ENCODE measurements around the gene RCC2.
"Not testable (repeated sequence)": the region's sequence is repeated elsewhere in the genome, so short reads cannot be mapped to it uniquely, and the experiment has no call there.

RCC2 gene

DNA sequence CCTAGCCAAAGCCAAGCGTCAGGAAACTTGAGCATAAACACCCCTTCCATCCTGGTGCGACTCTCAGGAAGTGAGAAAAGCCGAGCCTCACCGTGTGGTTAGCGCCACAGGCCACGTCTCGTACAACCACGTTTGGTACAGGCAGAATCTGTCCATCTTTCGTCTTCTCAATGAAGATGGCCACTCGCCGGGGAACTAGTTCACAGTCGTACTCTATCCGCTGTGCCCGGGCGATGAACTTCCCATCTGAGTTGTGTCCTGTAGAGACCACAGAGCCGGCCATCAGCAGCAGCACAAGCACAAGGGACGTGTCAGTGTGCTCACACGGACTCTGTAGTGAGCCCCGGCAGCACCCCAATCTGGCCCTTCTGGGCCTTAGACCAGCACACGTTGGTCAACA, 23.1 kb downstream of the RCC2 start:
- no peak overlapping the region for H3K4me3 ChIP-seq (ENCODE audit: low read length)
- TF ChIP-seq ZNF274 (IDR thresholded peaks at IDR 0.05; ENCODE audit: low read depth, low read length): no peak

DNA sequence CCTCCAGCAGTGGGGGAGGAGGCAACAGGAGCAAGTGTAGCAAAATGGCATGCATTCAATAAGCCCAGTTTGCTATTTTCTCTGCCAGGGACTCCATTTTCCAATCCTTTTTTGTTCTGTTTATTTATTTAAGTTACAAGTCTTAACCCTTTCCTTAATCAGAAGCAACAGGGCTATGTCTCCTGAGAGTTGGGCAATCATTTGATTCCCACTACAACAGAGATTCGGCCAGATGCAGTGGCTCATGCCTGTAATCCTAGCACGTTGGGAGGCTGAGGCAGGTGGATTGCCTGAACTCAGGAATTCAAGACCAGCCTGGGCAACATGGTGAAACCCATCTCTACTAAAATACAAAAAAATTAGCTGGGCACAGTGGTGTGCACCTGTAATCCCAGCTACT, 25.5 kb downstream of the RCC2 start:
- H3K4me3 ChIP-seq (ENCODE audit: low read length): no peak overlapping the region
- TF ChIP-seq ZNF274 (IDR thresholded peaks at IDR 0.05; ENCODE audit: low read depth, low read length): no peak

DNA sequence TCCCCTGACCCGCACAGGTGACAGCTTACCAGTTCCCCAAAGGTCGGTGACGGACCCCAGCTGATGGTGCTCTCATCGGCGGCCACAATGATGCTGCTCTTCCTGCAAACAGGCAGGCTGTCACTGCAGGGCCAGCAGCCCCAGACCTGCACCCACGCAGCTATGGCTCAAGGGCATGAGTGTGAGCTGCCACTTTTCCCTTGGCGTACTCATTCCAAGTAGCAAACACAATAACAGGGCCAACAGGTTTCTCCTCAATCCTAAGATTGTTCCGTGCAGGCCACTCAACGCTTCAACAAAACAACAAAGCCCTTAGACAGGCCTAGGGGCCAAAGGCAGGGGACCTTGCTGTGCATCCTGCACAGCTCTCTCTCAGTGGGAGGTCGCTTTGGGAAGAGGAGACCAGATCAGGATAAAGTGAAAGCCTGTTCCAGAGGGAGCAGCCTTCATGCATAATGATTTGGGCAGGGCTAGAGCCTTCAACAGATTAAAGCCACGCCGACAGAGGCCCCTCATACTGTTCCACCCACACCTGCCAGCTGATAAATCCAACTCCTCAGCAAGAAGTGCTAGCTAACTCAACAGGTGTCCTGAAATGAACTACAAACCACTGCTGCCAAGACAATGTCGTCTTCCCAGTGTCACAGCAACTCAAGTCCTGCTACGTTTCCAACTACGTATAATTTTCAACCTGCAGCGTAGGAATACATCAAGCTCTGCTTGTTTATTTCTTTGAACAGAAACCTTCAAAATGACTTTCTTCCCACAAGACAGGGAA, 27.2 kb downstream of the RCC2 start:
- no peak overlapping the region for H3K4me3 ChIP-seq (ENCODE audit: low read length)
- TF ChIP-seq ZNF274 (IDR thresholded peaks at IDR 0.05; ENCODE audit: low read depth, low read length): no peak

DNA sequence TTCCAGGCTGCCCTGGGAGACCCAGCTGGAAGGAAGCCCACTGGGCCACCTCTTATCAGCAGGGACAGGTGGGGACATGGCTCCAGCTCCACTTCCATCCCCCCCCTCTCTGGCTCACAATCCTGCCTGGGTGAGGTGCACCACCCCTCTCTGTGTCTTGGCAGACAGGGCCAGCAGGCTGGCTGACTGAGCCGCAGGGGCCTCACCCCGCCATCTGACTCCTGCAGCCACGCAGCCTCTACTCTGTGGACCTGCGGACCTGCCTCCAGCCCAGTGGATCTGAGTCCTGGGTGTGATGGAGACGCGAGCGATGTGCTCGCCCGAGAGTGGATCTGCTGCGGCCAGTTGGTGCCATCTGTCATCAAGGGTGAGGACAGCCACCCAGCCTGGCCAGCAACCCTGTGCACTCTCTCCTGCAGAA, 30.1 kb downstream of the RCC2 start:
- no peak overlapping the region for H3K4me3 ChIP-seq (ENCODE audit: low read length)
- no peak for TF ChIP-seq ZNF274 (IDR thresholded peaks at IDR 0.05; ENCODE audit: low read depth, low read length)

DNA sequence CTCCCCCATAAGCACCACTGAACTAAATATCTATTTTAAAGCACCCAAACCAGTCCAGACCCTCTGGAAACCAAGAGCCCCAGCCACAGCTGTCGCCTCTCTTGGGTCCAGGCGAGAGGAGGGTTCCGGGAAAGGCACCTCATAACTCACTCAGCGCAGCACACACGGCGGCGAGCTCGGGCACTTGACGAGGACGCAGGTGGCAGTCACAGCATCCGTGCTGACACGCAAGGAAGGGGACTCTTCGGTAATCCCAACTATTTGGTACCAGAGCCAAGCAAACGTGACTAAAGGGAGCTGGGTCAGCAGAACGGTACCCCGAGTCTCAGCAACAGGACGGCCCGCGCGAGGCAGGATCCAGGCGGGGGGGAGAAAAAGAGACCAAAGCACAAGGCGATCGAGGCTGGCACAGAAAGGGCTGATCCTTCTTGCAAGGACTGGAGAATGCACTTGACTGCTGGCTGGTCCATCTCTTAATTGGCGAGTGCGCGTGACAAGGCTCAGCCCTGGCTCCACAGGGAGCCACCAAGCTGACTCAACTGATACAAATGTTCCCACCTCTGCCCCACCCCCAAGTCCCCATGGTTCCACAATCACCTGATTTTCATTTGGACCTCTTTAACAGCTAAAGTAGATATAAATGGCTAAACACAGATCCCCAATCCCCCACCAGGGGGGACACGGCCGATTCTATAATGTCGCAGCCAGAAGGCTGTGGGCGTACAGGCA, 31.5 kb downstream of the RCC2 start:
- H3K4me3 ChIP-seq (ENCODE audit: low read length): not testable (repeated sequence)

DNA sequence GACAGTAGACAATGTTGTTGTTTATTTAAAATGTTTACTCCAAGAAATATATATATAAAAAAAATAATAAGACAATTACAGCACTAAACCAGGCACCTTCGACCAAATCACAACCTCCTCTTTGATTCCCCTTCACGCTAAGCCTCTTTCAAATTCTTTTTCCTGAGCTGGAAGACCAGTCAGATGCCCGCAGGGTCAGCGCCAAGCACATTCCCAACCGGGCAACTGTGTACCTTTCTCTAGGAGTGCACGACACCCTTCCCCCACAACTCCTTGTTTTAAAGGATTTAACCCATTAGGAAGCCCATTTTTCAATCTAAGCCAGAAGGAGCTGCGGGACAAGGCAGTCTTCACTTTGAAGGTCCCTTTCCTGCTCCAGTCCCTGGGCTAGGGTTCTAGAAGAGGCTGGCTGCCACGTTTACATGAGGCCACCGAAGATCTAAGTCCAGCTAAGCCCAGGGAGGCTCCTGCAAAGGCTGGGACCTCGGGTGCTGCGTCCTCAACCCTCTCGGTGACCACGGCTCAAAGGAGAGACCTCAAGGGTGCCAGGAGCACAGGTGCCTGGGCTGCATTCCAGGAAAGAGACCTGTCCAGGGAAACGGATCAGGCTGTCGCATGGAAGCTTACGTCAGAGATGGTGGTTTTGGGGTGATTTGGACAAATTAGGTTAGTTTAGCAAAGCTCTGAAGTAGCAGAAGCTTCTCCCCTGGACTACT, 32.6 kb downstream of the RCC2 start:
- not testable (repeated sequence) for H3K4me3 ChIP-seq (ENCODE audit: low read length)

DNA sequence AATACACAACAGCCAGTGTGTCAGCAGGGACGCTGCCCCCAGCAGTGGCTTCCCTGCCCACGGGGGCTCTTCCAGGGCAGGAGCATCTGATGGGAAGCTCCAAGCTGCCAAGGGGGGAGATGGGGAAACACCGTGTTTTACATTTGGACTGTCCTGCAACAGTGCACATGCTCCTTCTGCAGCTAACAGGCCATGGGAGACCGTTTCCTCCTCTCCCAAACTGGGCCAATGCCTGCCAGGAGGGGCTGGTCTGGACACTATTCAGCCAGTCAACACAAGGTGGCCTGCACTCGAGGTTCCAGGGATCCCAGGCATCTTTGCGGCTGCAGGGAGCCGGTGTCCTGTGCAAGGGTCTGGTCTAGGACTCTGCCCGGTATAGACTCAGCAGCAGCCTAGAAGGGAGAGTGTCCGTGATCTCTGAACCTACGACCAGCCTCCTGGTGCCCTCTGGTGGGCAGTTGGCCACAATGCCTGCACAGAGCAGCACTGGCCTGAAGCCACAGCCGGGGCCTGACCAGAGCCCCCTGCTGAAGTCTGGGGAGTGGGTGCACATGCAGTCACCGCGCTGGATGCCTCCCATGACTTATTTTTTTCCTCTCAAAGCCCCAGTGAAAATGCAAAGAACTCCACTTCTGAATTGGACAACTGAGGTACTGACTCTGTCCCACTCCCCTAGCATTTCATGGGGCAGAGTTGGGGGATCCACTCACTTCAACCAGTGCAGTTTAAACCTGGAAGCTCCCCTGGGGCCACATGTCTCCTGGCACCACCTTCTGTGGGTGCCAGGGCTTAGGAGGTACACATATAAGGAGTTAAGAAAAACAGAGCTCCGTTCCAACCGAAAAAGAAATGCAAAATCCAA, 33.3 kb downstream of the RCC2 start:
- no peak overlapping the region for H3K4me3 ChIP-seq (ENCODE audit: low read length)
- no peak for TF ChIP-seq ZNF274 (IDR thresholded peaks at IDR 0.05; ENCODE audit: low read depth, low read length)

DNA sequence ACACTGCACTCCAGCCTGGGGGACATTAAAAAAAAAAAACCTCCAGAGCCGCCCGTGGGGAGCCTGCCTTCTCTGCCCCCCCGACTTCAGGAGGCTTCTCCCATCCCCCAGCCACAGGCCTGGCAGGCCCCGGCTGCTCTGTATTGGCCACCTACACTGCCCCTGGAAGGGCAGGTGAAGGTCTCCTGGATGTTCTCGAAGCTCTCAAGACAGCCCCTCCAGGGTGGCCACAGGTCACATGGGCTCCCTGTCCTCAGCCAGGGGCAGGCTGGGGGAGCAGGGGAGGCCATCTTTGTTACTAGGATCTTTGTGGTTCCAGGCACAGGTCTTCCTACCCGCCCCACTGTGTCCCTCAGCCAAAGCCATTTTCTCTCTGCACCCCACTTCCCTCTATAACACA, 34.7 kb downstream of the RCC2 start:
- no peak for TF ChIP-seq ZNF274 (IDR thresholded peaks at IDR 0.05; ENCODE audit: low read depth, low read length)
- H3K4me3 ChIP-seq (ENCODE audit: low read length): no peak overlapping the region

DNA sequence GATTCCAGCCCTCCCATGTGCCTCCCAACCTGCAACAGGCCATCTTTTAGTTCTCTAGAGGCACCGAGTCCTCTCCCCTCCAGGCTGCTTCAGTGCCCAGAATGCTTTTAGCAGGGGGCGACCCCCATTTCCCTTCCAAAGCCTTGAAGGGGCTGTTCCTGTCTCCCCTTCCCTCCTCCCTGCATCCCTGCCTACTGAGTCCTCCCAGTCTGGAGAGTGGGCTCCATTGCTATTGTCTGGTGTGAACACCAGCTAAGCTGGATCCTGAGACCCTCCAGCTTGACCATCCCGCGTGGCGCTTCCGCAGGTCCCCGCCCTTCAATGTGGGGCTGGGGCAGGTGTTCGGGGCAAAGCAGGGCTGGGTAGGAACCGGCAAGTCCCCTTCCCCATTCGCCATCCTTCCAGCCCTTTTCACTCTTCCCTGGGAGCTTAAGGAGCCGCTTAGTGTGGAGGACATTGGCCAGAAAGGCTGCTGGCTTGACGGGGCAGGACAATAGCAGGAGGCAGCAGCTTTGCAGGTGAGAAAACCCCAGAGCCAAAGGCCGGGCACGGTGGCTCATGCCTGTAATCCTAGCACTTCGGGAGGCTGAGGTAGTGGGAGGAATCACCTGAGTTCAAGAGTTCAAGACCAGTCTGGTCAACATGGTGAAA, 35.3 kb downstream of the RCC2 start:
- H3K4me3 ChIP-seq (ENCODE audit: low read length): no peak overlapping the region
- TF ChIP-seq ZNF274 (IDR thresholded peaks at IDR 0.05; ENCODE audit: low read depth, low read length): no peak

DNA sequence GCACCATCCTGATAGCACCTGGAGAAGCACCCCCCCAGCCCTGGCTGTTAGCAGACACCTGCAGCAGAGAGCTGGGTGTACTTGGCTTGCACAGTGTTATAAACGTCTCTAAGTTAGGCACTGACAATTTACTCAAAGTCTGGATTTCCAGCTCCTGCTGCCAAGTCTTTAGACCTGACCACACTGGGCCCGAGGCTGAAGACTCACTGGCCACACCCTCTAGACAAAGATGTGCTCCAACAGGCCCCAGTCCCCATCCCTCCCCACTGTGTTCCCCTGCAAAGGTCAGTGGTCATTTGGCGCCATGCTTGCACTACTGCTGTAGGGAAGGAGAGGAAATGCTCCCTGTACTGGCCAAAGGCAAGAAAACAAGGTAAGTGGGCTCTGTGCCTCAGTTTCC, 36.4 kb downstream of the RCC2 start:
- TF ChIP-seq ZNF274 (IDR thresholded peaks at IDR 0.05; ENCODE audit: low read depth, low read length): no peak
- H3K4me3 ChIP-seq (ENCODE audit: low read length): no peak overlapping the region

DNA sequence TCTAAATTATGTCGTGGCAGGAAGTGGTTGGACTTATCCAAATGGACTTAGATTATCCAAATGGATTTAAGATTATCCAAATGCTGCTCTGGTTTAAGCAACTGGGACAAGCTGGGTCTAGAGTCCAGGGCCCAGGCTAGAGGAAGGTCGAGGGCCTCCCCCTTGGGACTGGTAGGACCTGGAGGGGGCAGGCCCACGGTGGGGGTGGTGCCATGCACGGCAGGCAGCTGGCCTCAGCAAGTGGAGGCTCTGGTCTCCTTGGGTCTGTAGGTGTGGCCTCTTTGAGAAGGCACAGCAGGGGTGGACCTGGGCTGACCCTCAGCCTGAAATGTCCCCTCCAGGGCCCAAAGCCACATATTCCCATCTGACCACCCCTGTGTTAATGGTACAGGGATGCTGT, 37.6 kb downstream of the RCC2 start:
- TF ChIP-seq ZNF274 (IDR thresholded peaks at IDR 0.05; ENCODE audit: low read depth, low read length): no peak
- no peak overlapping the region for H3K4me3 ChIP-seq (ENCODE audit: low read length)

DNA sequence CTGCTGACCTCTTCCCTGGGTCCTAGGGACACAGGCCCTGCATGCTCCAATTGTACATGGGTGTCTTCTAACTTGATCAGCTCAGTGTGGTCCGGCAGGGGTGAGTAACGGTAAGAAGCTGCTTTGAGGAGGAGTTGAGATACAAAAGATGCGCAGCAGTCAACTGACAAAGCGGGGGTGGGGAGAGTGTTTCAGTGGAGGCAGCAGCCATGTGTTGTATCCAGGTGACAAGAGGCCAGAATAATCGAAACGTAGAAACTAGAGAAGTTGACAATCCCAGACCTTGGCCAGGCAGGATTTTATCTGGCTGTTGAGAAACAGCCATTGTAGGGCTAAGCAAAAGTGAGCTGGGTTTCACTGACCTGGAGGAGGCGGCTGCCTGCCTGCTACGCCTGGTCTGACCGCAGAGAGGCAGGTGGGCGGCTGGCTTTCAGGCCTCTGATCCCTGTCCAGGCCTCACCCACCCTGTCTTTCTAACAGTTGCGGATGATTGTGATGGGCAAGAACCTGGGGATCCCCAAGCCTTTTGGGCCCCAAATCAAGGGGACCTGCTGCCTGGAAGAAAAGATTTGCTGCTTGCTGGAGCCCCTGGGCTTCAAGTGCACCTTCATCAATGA, 38.6 kb downstream of the RCC2 start:
- no peak for TF ChIP-seq ZNF274 (IDR thresholded peaks at IDR 0.05; ENCODE audit: low read depth, low read length)

More for the DNA sequence above, 38.6 kb downstream of the RCC2 start:
- no peak overlapping the region for H3K4me3 ChIP-seq (ENCODE audit: low read length)
